Left lung (tissue), 14 donors: ENCODE results near the gene CPT2. TPM values are rescaled to one million over a fixed set of nuclear protein-coding genes. Genes with fewer than 3 reads are reported as not detected.

ENCODE experiments used
- ATAC-seq: fragments of 200-7000 bp; cut with Tn5 transposase; one replicate; pipeline ENCODE4 v1.9.1; 2020; ENCODE audit warnings: moderate library complexity
- DNase-seq, 4 donors: peaks; one replicate each; pipeline ENCODE4 v3.0.0-alpha.2; 2013 to 2020
- H3K27ac ChIP-seq, 2 donors: fragments of 200-600 bp; sonication (generic) in 1 of 2; one replicate each; pipeline versions ENCODE4 v1.5.0 to v1.8.0; 2020 to 2021
- H3K27me3 ChIP-seq, 2 donors: fragments of 200-600 bp; sonication (generic) in 1 of 2; one replicate each; pipeline versions ENCODE4 v1.5.0 to v1.8.0; 2020 to 2021
- H3K36me3 ChIP-seq, 2 donors: fragments of 200-600 bp; sonication (generic) in 1 of 2; one replicate each; pipeline versions ENCODE4 v1.5.0 to v1.8.0; 2020 to 2021
- H3K4me1 ChIP-seq, 2 donors: fragments of 200-600 bp; one replicate each; pipeline ENCODE4 v1.8.0; 2021
- H3K4me3 ChIP-seq, 2 donors: fragments of 200-600 bp; sonication (generic) in 1 of 2; one replicate each; pipeline versions ENCODE4 v1.5.0 to v1.8.0; 2020 to 2021; ENCODE audit warnings: mild to moderate bottlenecking in 1 of 2
- H3K9me3 ChIP-seq, 2 donors: fragments of 200-600 bp; sonication (generic) in 1 of 2; one replicate each; pipeline versions ENCODE4 v1.5.0 to v1.8.0; 2020 to 2021
- CTCF ChIP-seq, 2 donors: fragments of 200-600 bp; sonication (generic) in 1 of 2; IDR thresholded peaks; one replicate each; pipeline versions ENCODE4 v1.5.0 to v1.8.0; 2021; ENCODE audit warnings: antibody characterized with exemption in 2 of 2
- intact Hi-C, 2 donors: fragments of 100-400 bp; cut with DNase I; formaldehyde crosslinking; loops; one replicate each; pipeline versions ENCODE4 v1.11.2 to v1.14.2; 2022
- long read RNA-seq, 12 donors: library from polyadenylated mRNA in 2 of 12; unstranded in 2 of 12; transcript quantifications; one replicate each; pipeline ENCODE4 v2.0.0 and lab custom pipeline, GENCODE V29; 2019 to 2026
- polyA plus RNA-seq, 6 donors: library from polyadenylated mRNA; unstranded; fragments of 120-200 nt; gene quantifications; one replicate each; pipeline ENCODE4 v1.2.1, GENCODE V29; 2013; ENCODE audit not compliant: insufficient read length in 6 of 6
- total RNA-seq, 2 donors: library from RNA; stranded (reverse); fragmentation: NEBNext Ultra II Directional; extraction: Animal tissue kit (Norgen Biotek cat#: 25700); gene quantifications; one replicate each; pipeline ENCODE4 v1.2.1, GENCODE V29; 2021
- donor health status: DM: no; HTN: yes; CAD: no.
- donor health status: DM: no; HTN: no; CAD: no.

The CPT2 gene
- total RNA-seq (10 to 100 TPM; 19.1 to 31.4 TPM), polyA plus RNA-seq (10 to 100 TPM; 16.0 to 19.3 (median 18.2) TPM)
- long read RNA-seq, donor 1, full-length matches to known transcripts, result 13 of 202 reads
- long read RNA-seq, donor 1, partial matches to known transcripts, result 96 of 202 reads
- long read RNA-seq, donor 1, other reads (novel, unspliced or antisense), result 93 of 202 reads
- long read RNA-seq, donor 2, full-length matches to known transcripts, result 14 of 93 reads
- long read RNA-seq, donor 2, partial matches to known transcripts, result 79 of 93 reads
- long read RNA-seq, donor 2, other reads (novel, unspliced or antisense), result 0 of 93 reads
- long read RNA-seq, donor 3, full-length matches to known transcripts, result 10 of 10 reads
- long read RNA-seq, donor 3, partial matches to known transcripts, result 0 of 10 reads
- long read RNA-seq, donor 3, other reads (novel, unspliced or antisense), result 0 of 10 reads
- long read RNA-seq, donor 4, transcript CPT2-201 (5 exons, 3,094 nt), result major isoform, 14 of 16 reads
- long read RNA-seq, donor 4, partial matches to known transcripts, result 1 of 16 reads
- long read RNA-seq, donor 4, other reads (novel, unspliced or antisense), result 0 of 16 reads
- long read RNA-seq, donor 5, full-length matches to known transcripts, result 6 of 11 reads
- long read RNA-seq, donor 5, partial matches to known transcripts, result 5 of 11 reads
- long read RNA-seq, donor 5, other reads (novel, unspliced or antisense), result 0 of 11 reads
- long read RNA-seq, donor 6, full-length matches to known transcripts, result 6 of 324 reads
- long read RNA-seq, donor 6, partial matches to known transcripts, result 173 of 324 reads
- long read RNA-seq, donor 6, other reads (novel, unspliced or antisense), result 145 of 324 reads
- long read RNA-seq, donor 7, full-length matches to known transcripts, result 4 of 4 reads
- long read RNA-seq, donor 7, partial matches to known transcripts, result 0 of 4 reads
- long read RNA-seq, donor 7, other reads (novel, unspliced or antisense), result 0 of 4 reads
- long read RNA-seq, donor 8, full-length matches to known transcripts, result 18 of 117 reads
- long read RNA-seq, donor 8, partial matches to known transcripts, result 49 of 117 reads
- long read RNA-seq, donor 8, other reads (novel, unspliced or antisense), result 50 of 117 reads
- long read RNA-seq, donor 9, result 0 reads
- long read RNA-seq, donor 10, partial matches to known transcripts, result 2 of 4 reads
- long read RNA-seq, donor 10, other reads (novel, unspliced or antisense), result 0 of 4 reads
- long read RNA-seq, donor 11, full-length matches to known transcripts, result 11 of 11 reads
- long read RNA-seq, donor 11, partial matches to known transcripts, result 0 of 11 reads
- long read RNA-seq, donor 11, other reads (novel, unspliced or antisense), result 0 of 11 reads
- long read RNA-seq, donor 12, full-length matches to known transcripts, result 8 of 14 reads
- long read RNA-seq, donor 12, partial matches to known transcripts, result 6 of 14 reads
- long read RNA-seq, donor 12, other reads (novel, unspliced or antisense), result 0 of 14 reads

GRCh38 chr1:53196485-53197290 is at the start of gene CPT2:
TSS of gene CPT2 (plus strand) at chr1:53196824. CDS start at chr1:53196944, 120 bp downstream.
- Histone ChIP-seq H3K4me1 (peaks cover 5 to 28% of the 10 kb centered on the region in 2 donors), H3K4me3 (peak within 1 kb of the TSS; percentile 84 to 96), H3K27me3 (no peaks in the 10 kb centered on the region), H3K9me3 (no peaks in the 10 kb centered on the region), H3K27ac (peak within 1 kb of the TSS; percentile 96 to 98), H3K36me3 (peaks cover 0 to 12% of the 10 kb centered on the region in 2 donors)
- TF ChIP-seq CTCF (IDR thresholded peaks at IDR 0.05), result peak in 1 of 2 donors; percentile 37
- DNase-seq, result peak; percentile 89 to 100 (median 96)
- ATAC-seq, result peak; percentile 100
- intact Hi-C loops, result no loop called here

- no peaks in the 10 kb centered on the region for H3K27me3 ChIP-seq
- H3K36me3 ChIP-seq, result no peaks in the 10 kb centered on the region
- peaks cover 9 to 12% of the 10 kb centered on the region in 2 donors for H3K4me1 ChIP-seq
- ATAC-seq (peak; percentile 7), DNase-seq (no peak)
- H3K4me3 ChIP-seq, result no peak overlapping the region
- TF ChIP-seq CTCF (IDR thresholded peaks at IDR 0.05), result no peak
- no peaks in the 10 kb centered on the region for H3K9me3 ChIP-seq
- peak overlapping the region in 1 of 2 donors; percentile 81 for H3K27ac ChIP-seq
- intact Hi-C loops, result no loop called here
Observed at GRCh38 chr1:53147174-53147573, 49.5 kb upstream of the CPT2 start.

GRCh38 chr1:53148123-53148522 is 48.5 kb upstream of the CPT2 start:
- no peak for TF ChIP-seq CTCF (IDR thresholded peaks at IDR 0.05)
- Histone ChIP-seq H3K27ac (no peak overlapping the region), H3K4me1 (peaks cover 9 to 12% of the 10 kb centered on the region in 2 donors), H3K4me3 (no peak overlapping the region), H3K9me3 (no peaks in the 10 kb centered on the region), H3K36me3 (no peaks in the 10 kb centered on the region), H3K27me3 (no peaks in the 10 kb centered on the region)
- no peak for ATAC-seq
- intact Hi-C loops, result no loop called here
- no peak for DNase-seq

- DNase-seq, result no peak
- Histone ChIP-seq H3K27me3 (no peaks in the 10 kb centered on the region), H3K27ac (no peak overlapping the region), H3K9me3 (no peaks in the 10 kb centered on the region), H3K4me1 (no peaks in the 10 kb centered on the region), H3K36me3 (no peaks in the 10 kb centered on the region), H3K4me3 (no peak overlapping the region)
- ATAC-seq, result peak; percentile 53
- no peak for TF ChIP-seq CTCF (IDR thresholded peaks at IDR 0.05)
- intact Hi-C loops, result no loop called here
Observed at GRCh38 chr1:53153752-53154151, 42.9 kb upstream of the CPT2 start.
